B cell (primary cell): Measurements from ENCODE around the gene ITPRIPL2. TPM values are rescaled to one million over a fixed set of nuclear protein-coding genes. Genes with fewer than 3 reads are reported as not detected.

Source experiments
- ATAC-seq: fragments of 200-7000 bp; cut with Tn5 transposase; one replicate; pipeline ENCODE4 v1.10.0; 2021; ENCODE audit warnings: low read depth, mild to moderate bottlenecking, moderate number of reproducible peaks, moderate library complexity
- CTCF ChIA-PET: fragments of 350-600 bp; sonication (Branson Sonifier 250); formaldehyde crosslinking; loops from one replicate; lab custom pipeline; 2021; ENCODE audit warnings: antibody characterized with exemption, inconsistent platforms; lab: Charles Lee
- POLR2A ChIA-PET: fragments of 350-600 bp; sonication (Branson Sonifier 250); formaldehyde crosslinking; loops from one replicate; lab custom pipeline; 2021; ENCODE audit warnings: antibody characterized with exemption; lab: Charles Lee
- DNase-seq: peaks from one replicate; pipeline ENCODE4 v3.0.0; 2013
- H2AFZ ChIP-seq: 2 replicates; pipeline ENCODE4 v1.6.1; 2012; ENCODE audit warnings: mild to moderate bottlenecking, low read depth, low read length; ENCODE audit not compliant: insufficient read depth, poor library complexity, severe bottlenecking
- H3K27ac ChIP-seq, 2 donors: 1 replicate in 1 of 2; 2 replicates in 1 of 2; pipeline ENCODE4 v1.5.1; 2012 to 2013; ENCODE audit warnings: low read length in 2 of 2, mild to moderate bottlenecking in 2 of 2, moderate library complexity in 1 of 2
- H3K27me3 ChIP-seq, 4 experiments: fragments of 200-600 bp in 1 of 4; sonication (generic) in 1 of 4; replicated peaks in 1 of 4; 1 replicate in 2 of 4; 2 replicates in 2 of 4; pipeline versions ENCODE4 v1.6.1 to v1.7.0; 2013 to 2016; ENCODE audit warnings: low read length in 3 of 4, mild to moderate bottlenecking in 2 of 4, mixed read lengths in 1 of 4, moderate library complexity in 1 of 4; ENCODE audit not compliant: insufficient read depth in 4 of 4, control insufficient read depth in 3 of 4; ENCODE audit errors: control extremely low read depth in 1 of 4
- H3K36me3 ChIP-seq, 2 experiments: replicated peaks in 1 of 2; 1 replicate in 1 of 2; 2 replicates in 1 of 2; pipeline versions ENCODE4 v1.6.1 to v1.7.1; 2013; ENCODE audit warnings: low read length in 1 of 2; ENCODE audit not compliant: insufficient read depth in 2 of 2, control insufficient read depth in 1 of 2; ENCODE audit errors: control extremely low read depth in 1 of 2, extremely low read depth in 1 of 2
- H3K4me1 ChIP-seq, 2 donors: fragments of 200-600 bp in 1 of 2; sonication (generic) in 1 of 2; 1 replicate in 1 of 2; 2 replicates in 1 of 2; pipeline versions ENCODE4 v1.5.1 to v1.6.1; 2013 to 2017; ENCODE audit warnings: low read length in 2 of 2; ENCODE audit not compliant: control insufficient read depth in 2 of 2, insufficient read depth in 2 of 2
- H3K4me2 ChIP-seq: replicated peaks from 2 replicates; pipeline ENCODE3; 2012; ENCODE audit warnings: mild to moderate bottlenecking, low read depth, low read length; ENCODE audit not compliant: poor library complexity, severe bottlenecking
- H3K4me3 ChIP-seq, 5 experiments: fragments of 200-600 bp in 1 of 5; sonication (generic) in 1 of 5; 1 replicate in 3 of 5; 2 replicates in 2 of 5; pipeline versions ENCODE4 v1.5.1 to v1.7.0; 2011 to 2016; ENCODE audit warnings: low read length in 4 of 5, mild to moderate bottlenecking in 4 of 5, low read depth in 2 of 5, control low read depth in 1 of 5, moderate library complexity in 1 of 5; ENCODE audit not compliant: insufficient read depth in 1 of 5; ENCODE audit errors: control extremely low read depth in 1 of 5, extremely low read depth in 1 of 5
- H3K79me2 ChIP-seq: fragments of 200-600 bp; sonication (generic); one replicate; pipeline ENCODE4 v1.6.0; 2016; ENCODE audit warnings: low read length; ENCODE audit not compliant: control insufficient read depth, insufficient read depth
- H3K9ac ChIP-seq: fragments of 200-600 bp; sonication (generic); 2 replicates; pipeline ENCODE4 v1.6.1; 2017; ENCODE audit warnings: mild to moderate bottlenecking, low read length, moderate library complexity
- H3K9me3 ChIP-seq, 3 donors: one replicate each; pipeline versions ENCODE4 v1.6.1 to v1.7.1; 2013; ENCODE audit warnings: low read length in 2 of 3; ENCODE audit not compliant: control insufficient read depth in 2 of 3, insufficient read depth in 1 of 3; ENCODE audit errors: control extremely low read depth in 1 of 3
- H4K20me1 ChIP-seq: 2 replicates; pipeline ENCODE4 v1.6.0; 2012; ENCODE audit warnings: mild to moderate bottlenecking, low read length; ENCODE audit not compliant: insufficient read depth, control insufficient read depth, poor library complexity, severe bottlenecking
- H3K27ac Mint-ChIP-seq: one replicate; pipeline ENCODE4 v1.8.0; 2021; ENCODE audit warnings: mixed read lengths
- H3K27me3 Mint-ChIP-seq: one replicate; pipeline ENCODE4 v1.8.0; 2021; ENCODE audit warnings: mixed read lengths
- H3K4me1 Mint-ChIP-seq: one replicate; pipeline ENCODE4 v1.8.0; 2021; ENCODE audit warnings: mixed read lengths
- H3K4me3 Mint-ChIP-seq: one replicate; pipeline ENCODE4 v1.8.0; 2021; ENCODE audit warnings: mixed read lengths
- H3K9me3 Mint-ChIP-seq: one replicate; pipeline ENCODE4 v1.8.0; 2022; ENCODE audit warnings: mixed read lengths; ENCODE audit not compliant: insufficient read depth
- CTCF ChIP-seq: fragments of 200-600 bp; IDR thresholded peaks from one replicate; pipeline ENCODE4 v1.8.0; 2022; ENCODE audit warnings: antibody characterized with exemption, mild to moderate bottlenecking
- EZH2 ChIP-seq: IDR thresholded peaks from 2 replicates; pipeline ENCODE4 v1.6.1; 2012; ENCODE audit warnings: borderline replicate concordance, low read depth, mild to moderate bottlenecking, moderate library complexity, low read length; ENCODE audit not compliant: insufficient read depth, poor library complexity, severe bottlenecking
- WGBS: methylation state at CpG from one replicate; pipeline ENCODE4 v1.1.5; 2013; ENCODE audit warnings: missing lambda C conversion rate; ENCODE audit not compliant: insufficient coverage; 5-methylcytosine and 5-hydroxymethylcytosine counted together
- intact Hi-C: fragments of 100-400 bp; cut with micrococcal nuclease; formaldehyde crosslinking; loops from one replicate; pipeline ENCODE4 v1.10.0; 2022
- polyA plus RNA-seq: library from polyadenylated mRNA; depleted of rRNA; stranded (reverse); fragments of >200 nt; gene quantifications from 2 replicates; pipeline ENCODE4 v1.2.3, GENCODE V29; 2012
- total RNA-seq, 2 donors: library from RNA; stranded (reverse); fragments of 120-200 nt in 1 of 2; gene quantifications; 1 replicate in 1 of 2; 2 replicates in 1 of 2; pipeline versions ENCODE4 v1.2.3 to v1.2.4, GENCODE V29; 2013 to 2022

ITPRIPL2 gene
- total and polyA plus RNA-seq, 2 donors (not counting 1 experiment from before 2014, with no cell fraction given) = 1.1 to 15.4 TPM

DNA sequence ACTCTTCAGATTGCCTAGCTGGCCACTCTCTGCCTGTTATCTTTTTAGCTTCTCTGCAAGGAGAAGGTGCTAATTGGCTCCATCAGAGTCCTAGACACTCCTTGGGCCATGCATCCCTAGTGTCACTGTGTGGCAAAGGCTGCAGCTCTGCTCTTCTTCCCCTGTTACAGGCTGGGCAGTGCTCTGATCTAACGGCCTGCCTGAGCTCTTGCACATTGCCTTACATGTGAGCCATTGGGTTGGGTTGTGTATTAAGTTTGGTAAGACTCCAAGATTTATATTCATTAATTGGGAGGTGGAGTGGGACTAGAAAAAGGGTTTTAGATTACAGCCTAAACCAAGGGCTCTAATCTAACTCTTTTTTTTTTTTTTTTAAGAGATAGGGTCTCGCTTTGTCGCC lies 31.2 kb downstream of the ITPRIPL2 start:
- Histone ChIP-seq H3K4me3 (no peak overlapping the region), H3K4me2 (no peak overlapping the region), H3K4me1 (no peaks in the 10 kb centered on the region), H3K36me3 (no peaks in the 10 kb centered on the region), H4K20me1 (no peaks in the 10 kb centered on the region), H3K27me3 (peaks cover 0 to 7% (median under 1%) of the 10 kb centered on the region in 4 experiments), H3K27ac (no peak overlapping the region), H3K79me2 (no peaks in the 10 kb centered on the region), H2AFZ (no peak overlapping the region), H3K9me3 (peaks cover 0 to 4% (median 3%) of the 10 kb centered on the region in 3 donors), H3K9ac (no peak overlapping the region)
- CTCF ChIA-PET = interaction anchor here (1.1 kb wide), 1 partner anchor 357 kb away, joined by 3 read pairs; no protein-coding TSS in a partner anchor
- H3K9me3 Mint-ChIP-seq = peaks cover 5% of the 10 kb centered on the region
- no peak overlapping the region for H3K4me3 Mint-ChIP-seq
- no peak for DNase-seq
- H3K27ac Mint-ChIP-seq = no peak overlapping the region
- POLR2A ChIA-PET = no interaction called here
- no peak for ATAC-seq
- intact Hi-C loops = no loop called here
- WGBS = 71% methylated on average over 1 of the region's 3 CpGs
- TF ChIP-seq CTCF (no peak), EZH2 (no peak)
- H3K27me3 Mint-ChIP-seq = peaks cover 25% of the 10 kb centered on the region
- H3K4me1 Mint-ChIP-seq = no peaks in the 10 kb centered on the region

DNA sequence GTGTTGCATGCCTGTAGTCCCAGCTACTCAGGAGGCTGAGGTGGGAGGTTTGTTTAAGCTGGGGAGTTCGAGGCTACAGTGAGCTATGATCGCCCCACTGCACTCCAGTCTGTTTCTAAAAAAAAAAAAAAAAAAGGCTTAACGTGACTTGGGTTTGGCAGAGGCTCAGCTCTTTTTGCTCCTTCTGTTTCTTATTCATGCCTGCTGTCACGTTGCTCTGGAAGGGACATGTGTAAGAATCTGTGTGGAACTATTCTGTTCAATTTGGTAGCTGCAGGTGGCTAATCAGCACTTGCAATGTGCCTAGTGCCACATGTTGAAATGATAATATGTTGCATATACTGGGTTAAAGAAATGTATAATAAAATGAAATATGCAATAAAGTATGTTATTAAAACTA lies 33.4 kb downstream of the ITPRIPL2 start:
- H3K27me3 Mint-ChIP-seq = peaks cover 16% of the 10 kb centered on the region
- H3K27ac Mint-ChIP-seq = no peak overlapping the region
- Histone ChIP-seq H3K9me3 (peaks cover 0 to 4% (median 3%) of the 10 kb centered on the region in 3 donors), H3K4me2 (no peak overlapping the region), H3K27me3 (peaks cover 0 to 10% (median 0%) of the 10 kb centered on the region in 4 experiments), H4K20me1 (no peaks in the 10 kb centered on the region), H3K4me1 (no peaks in the 10 kb centered on the region), H3K36me3 (no peaks in the 10 kb centered on the region), H3K9ac (no peak overlapping the region), H3K79me2 (no peaks in the 10 kb centered on the region), H3K27ac (no peak overlapping the region), H2AFZ (no peak overlapping the region), H3K4me3 (no peak overlapping the region)
- intact Hi-C loops = no loop called here
- ChIA-PET CTCF (no interaction called here), POLR2A (no interaction called here)
- H3K4me1 Mint-ChIP-seq = no peaks in the 10 kb centered on the region
- 87% methylated on average over 4 of the region's 4 CpGs for WGBS
- ATAC-seq (no peak), DNase-seq (no peak)
- no peak overlapping the region for H3K4me3 Mint-ChIP-seq
- H3K9me3 Mint-ChIP-seq = peaks cover 5% of the 10 kb centered on the region
- TF ChIP-seq CTCF (no peak), EZH2 (no peak)
